Endothelial cell (in vitro differentiated cells): ENCODE data around the gene PYY. TPM values are rescaled to one million over a fixed set of nuclear protein-coding genes. Genes with fewer than 3 reads are reported as not detected.

Experiments used
- DNase-seq: peaks from one replicate; pipeline ENCODE4 v3.0.0; 2021; ENCODE audit warnings: low spot score
- H3K27ac Mint-ChIP-seq: one replicate; pipeline ENCODE4 v1.8.0; 2021; ENCODE audit warnings: mixed read lengths, inconsistent platforms; ENCODE audit not compliant: unreplicated experiment
- H3K27me3 Mint-ChIP-seq: one replicate; pipeline ENCODE4 v1.8.0; 2021; ENCODE audit warnings: mild to moderate bottlenecking, moderate library complexity, mixed read lengths, inconsistent platforms; ENCODE audit not compliant: unreplicated experiment
- H3K36me3 Mint-ChIP-seq: one replicate; pipeline ENCODE4 v1.8.0; 2021; ENCODE audit warnings: mild to moderate bottlenecking, low read depth, mixed read lengths, inconsistent platforms; ENCODE audit not compliant: unreplicated experiment
- H3K4me1 Mint-ChIP-seq: one replicate; pipeline ENCODE4 v1.8.0; 2021; ENCODE audit warnings: mild to moderate bottlenecking, mixed read lengths, inconsistent platforms; ENCODE audit not compliant: unreplicated experiment
- H3K4me3 Mint-ChIP-seq: one replicate; pipeline ENCODE4 v1.8.0; 2021; ENCODE audit warnings: mild to moderate bottlenecking, mixed read lengths, inconsistent platforms; ENCODE audit not compliant: unreplicated experiment
- H3K9me3 Mint-ChIP-seq: one replicate; pipeline ENCODE4 v1.8.0; 2021; ENCODE audit warnings: mixed read lengths, inconsistent platforms; ENCODE audit not compliant: unreplicated experiment
- CTCF ChIP-seq: fragments of 200-600 bp; sonication (generic); IDR thresholded peaks from one replicate; pipeline ENCODE4 v1.5.0; 2021; ENCODE audit warnings: antibody characterized with exemption; ENCODE audit not compliant: unreplicated experiment
- total RNA-seq: library from RNA; stranded (reverse); fragmentation: NEBNext Ultra II Directional; extraction: Animal tissue kit (Norgen Biotek cat#: 25700); gene quantifications from one replicate; pipeline ENCODE4 v1.2.1, GENCODE V29; 2021; ENCODE audit not compliant: unreplicated experiment

PYY gene
- total RNA-seq, 1 donor from 2014 or later = not detected

GRCh38 chr17:43927060-43927864 is 26.5 kb downstream of the PYY start:
- DNase-seq = no peak
- H3K27ac Mint-ChIP-seq = no peak overlapping the region
- H3K4me1 Mint-ChIP-seq = peaks cover 10% of the 10 kb centered on the region
- no peaks in the 10 kb centered on the region for H3K9me3 Mint-ChIP-seq
- TF ChIP-seq CTCF = no peak
- no peaks in the 10 kb centered on the region for H3K36me3 Mint-ChIP-seq
- peak overlapping the region; percentile 86 for H3K4me3 Mint-ChIP-seq
- H3K27me3 Mint-ChIP-seq = peaks cover 8% of the 10 kb centered on the region

GRCh38 chr17:43924558-43924957 is 29.2 kb downstream of the PYY start:
- Mint-ChIP-seq H3K27ac (no peak overlapping the region), H3K27me3 (peaks cover 10% of the 10 kb centered on the region), H3K9me3 (no peaks in the 10 kb centered on the region), H3K36me3 (no peaks in the 10 kb centered on the region), H3K4me1 (peaks cover 10% of the 10 kb centered on the region), H3K4me3 (no peak overlapping the region)
- TF ChIP-seq CTCF = no peak
- DNase-seq = no peak

- no peak for TF ChIP-seq CTCF
Measured at GRCh38 chr17:43920500-43921095, 33.1 kb downstream of the PYY start.

GRCh38 chr17:43918026-43918389 is 35.7 kb downstream of the PYY start:
- DNase-seq = no peak
- no peak for TF ChIP-seq CTCF
- Mint-ChIP-seq H3K4me1 (no peaks in the 10 kb centered on the region), H3K9me3 (no peaks in the 10 kb centered on the region), H3K27me3 (peaks cover 4% of the 10 kb centered on the region), H3K27ac (no peak overlapping the region), H3K36me3 (no peaks in the 10 kb centered on the region), H3K4me3 (no peak overlapping the region)

More at GRCh38 chr17:43920500-43921095, 33.1 kb downstream of the PYY start:
- Mint-ChIP-seq H3K4me1 (no peaks in the 10 kb centered on the region), H3K9me3 (no peaks in the 10 kb centered on the region), H3K27ac (no peak overlapping the region), H3K27me3 (peaks cover 7% of the 10 kb centered on the region), H3K36me3 (no peaks in the 10 kb centered on the region), H3K4me3 (no peak overlapping the region)
- no peak for DNase-seq
